SK-N-SH (cell line): ENCODE results near the gene USP48.

ENCODE experiments used
- CTCF ChIP-seq: fragments of 200-600 bp; sonication (generic); IDR thresholded peaks from 2 replicates; pipeline ENCODE4 v1.6.1; 2017; ENCODE audit warnings: antibody characterized with exemption, mild to moderate bottlenecking, moderate library complexity
- POLR2AphosphoS5 ChIP-seq: IDR thresholded peaks from 2 replicates; pipeline ENCODE4 v1.6.1; 2012; ENCODE audit warnings: low read depth, low read length

- no peak for TF ChIP-seq POLR2AphosphoS5
- TF ChIP-seq CTCF: no peak
Measured at GRCh38 chr1:21648791-21649190, 134.2 kb downstream of the USP48 start.
